Placental epithelial cell (primary cell): ENCODE data around the gene GHSR. TPM values are rescaled to one million over a fixed set of nuclear protein-coding genes. Genes with fewer than 3 reads are reported as not detected.

Experiments
- total RNA-seq: library from RNA; depleted of rRNA; stranded (reverse); fragments of >200 nt; gene quantifications from 2 replicates; pipeline ENCODE4 v1.2.3, GENCODE V29; 2012

Gene GHSR
- not detected in 2 replicates for total RNA-seq

GRCh38 chr3:172447611-172448579 lies at the start of gene GHSR:
Gene GHSR, minus strand, starts transcription at chr3:172448456. Its CDS starts 43 bp downstream, at chr3:172448413.

Other genes starting within 250 kb of the GHSR start
- not detected in 2 replicates for gene TNFSF10, start 75.0 kb upstream of the GHSR start, total RNA-seq